NCI-H187 treated with DMSO at 0.1 percent for 48 hours (cell line): Measurements from ENCODE around the gene FAM107B.
A peak's percentile ranks its signal among the peaks of the same experiment; 100 is the strongest.
"Not testable (repeated sequence)": the region's sequence is repeated elsewhere in the genome, so short reads cannot be mapped to it uniquely, and the experiment has no call there.

Source experiments
- DNase-seq: peaks from one replicate; lab custom pipeline; 2025; lab: John Stamatoyannopoulos, UW

Gene FAM107B

GRCh38 chr10:14664345-14664744 is 110.4 kb downstream of the FAM107B start:
- DNase-seq: no peak

DNA sequence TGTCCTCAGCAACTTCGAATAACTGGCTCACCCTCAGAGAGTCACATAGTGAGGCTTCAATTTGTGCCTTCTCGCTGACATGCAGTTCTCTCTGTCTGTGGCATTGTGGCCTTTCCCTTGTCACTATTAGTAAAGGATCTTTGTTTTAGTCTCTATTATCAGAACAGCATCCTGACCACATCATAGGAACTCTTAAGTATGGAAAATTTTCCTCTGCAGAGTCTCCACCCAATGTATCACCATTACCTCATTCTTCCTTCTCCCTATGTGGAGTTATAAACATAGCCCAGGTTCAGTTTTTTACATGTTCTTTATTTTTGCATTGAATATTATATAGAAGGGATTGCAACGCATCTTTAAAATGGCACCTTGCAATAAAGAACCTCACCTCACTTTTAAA is 112.9 kb downstream of the FAM107B start:
- no peak for DNase-seq

DNA sequence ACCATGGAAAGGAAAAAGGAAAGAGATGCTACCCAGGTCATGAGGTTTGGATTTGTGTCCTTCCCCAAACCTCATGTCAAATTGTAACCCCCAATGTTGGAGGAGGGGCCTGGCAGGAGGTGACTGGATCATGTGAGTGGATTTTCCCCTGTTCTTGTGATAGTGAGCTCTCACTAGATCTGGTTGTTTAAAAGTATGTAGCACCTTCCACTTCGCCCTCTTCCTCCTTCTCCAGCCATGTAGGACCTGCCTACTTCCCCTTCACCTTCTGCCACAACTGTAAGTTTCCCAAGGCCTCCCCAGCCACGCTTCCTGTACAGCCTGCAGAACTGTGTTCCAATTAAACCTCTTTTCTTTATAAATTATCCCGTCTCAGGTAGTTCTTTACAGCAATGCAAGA is 113.9 kb downstream of the FAM107B start:
- DNase-seq: no peak

- no peak for DNase-seq
Observed at GRCh38 chr10:14659626-14660196, 115.0 kb downstream of the FAM107B start.

DNA sequence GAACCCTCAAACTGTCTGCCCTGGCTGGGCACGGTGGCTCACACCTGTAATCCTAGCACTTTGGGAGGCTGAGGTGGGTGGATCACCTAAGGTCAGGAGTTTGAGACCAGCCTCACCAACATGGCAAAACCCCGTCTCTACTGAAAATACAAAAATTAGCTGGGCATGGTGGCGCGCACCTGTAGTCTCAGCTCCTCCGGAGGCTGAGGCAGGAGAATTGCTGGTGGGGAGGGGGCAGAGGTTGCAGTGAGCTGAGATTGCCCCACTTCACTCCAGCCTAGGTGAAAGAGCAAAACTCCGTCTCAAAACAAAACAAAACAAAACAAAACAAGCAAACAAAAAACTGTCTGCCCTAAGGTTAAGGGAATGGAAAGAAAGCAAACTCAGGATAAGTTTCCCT is 115.6 kb downstream of the FAM107B start:
- not testable (repeated sequence) for DNase-seq

DNA sequence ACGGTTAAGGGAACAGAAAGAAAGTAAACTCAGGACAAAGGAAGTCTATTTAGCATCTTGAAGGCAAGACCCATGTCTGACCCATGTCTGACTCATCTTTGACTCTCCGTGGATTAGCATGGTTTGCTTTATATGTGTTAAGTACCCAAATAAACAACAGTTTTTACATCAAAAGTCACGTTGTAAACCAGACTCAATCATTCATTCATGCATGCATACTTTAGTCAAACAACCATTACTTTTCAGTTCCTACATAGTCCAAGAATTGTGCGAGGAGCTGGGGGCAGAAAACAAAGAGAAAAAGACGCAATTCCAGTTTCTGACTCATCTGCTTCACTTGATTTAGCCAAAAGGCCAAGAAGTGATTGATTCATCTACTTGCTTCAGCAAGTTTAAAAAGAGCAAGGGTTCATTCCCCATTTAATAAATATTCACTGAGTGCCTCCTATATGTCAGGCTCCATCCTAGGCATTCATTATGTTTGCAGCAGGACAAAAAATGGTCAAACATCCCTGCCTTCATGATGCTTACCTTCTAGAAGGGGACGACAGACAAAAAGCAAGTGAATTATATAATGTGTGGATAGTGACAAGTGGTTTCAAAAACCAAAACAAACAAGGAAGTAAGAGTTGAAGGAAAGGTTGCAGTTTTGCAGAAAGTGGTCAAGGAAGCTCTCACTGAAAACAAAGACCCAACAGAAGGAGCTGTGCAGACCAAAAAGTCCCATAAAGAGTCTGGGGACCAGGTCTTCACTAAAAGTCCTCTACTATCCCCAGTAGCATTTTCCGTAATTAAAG is 116.2 kb downstream of the FAM107B start:
- no peak for DNase-seq

- DNase-seq: no peak
Observed at GRCh38 chr10:14656052-14656730, 118.5 kb downstream of the FAM107B start.

DNA sequence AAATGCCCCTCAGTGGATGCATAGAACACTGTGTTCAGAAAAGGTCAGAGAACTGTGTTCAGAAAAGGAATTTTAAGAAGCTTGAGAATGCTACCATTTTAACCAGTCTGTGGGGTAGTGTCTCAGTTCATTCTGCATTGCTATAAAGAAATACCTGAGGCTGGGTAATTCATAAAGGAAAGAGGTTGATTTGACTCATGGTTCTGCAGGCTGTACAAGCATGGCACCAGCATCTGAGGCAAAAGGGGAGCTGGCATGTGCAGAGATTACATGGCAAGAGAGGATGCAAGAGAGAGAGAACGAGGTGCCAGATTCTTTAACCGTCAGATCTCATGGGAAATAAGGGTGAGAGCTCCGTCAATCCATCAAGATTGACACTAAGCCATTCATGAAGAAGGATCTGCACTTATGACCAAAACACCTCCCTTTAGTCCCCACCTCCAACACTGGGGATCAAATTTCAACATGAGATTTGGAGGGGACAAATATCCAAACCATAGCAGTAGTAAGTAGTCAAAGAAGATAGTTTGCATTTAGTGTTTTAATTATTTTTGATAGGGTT is 119.8 kb downstream of the FAM107B start:
- DNase-seq: no peak

DNA sequence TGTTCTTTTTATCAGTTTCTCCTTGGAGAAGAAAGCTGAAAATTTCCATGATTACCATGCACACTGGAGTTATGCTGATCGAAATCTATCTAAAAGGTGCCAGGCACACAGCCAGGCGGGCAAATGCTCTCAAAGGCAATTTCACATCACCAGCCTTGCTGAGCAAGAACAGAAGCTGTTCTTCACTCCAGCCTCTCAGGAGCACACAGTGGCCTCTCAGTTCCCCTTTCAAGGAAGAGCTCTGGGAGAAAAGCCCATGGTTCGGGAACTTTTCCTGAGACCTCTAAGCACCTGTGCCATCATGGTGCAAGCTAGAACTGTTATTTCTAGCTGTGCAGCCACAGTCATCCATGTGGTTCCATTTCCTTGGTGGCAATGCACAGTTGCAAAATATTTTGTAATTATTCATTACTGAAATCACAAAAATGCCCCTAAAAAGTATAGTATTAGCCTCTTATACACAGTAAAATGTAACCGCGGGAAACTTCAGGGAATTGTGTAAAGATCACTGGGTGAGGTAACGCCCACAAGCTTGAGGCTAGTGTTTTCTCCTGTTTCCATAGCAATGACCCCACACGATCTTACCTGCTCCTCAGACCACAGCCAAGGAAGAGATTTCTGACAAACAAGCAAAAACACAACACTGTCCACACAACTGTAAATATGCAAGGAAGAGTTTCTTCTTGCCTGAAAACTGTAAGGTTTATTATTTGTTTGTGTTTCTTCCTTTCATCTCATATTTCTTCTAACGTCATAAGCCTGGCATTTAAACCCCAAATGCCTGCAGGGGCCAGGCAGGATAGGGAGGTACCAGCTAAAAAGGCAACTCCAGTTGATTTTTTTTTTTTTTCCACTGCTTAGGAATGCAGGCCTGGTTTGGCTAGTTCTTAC is 121.2 kb downstream of the FAM107B start:
- no peak for DNase-seq

GRCh38 chr10:14652816-14653215 is 121.9 kb downstream of the FAM107B start:
- no peak for DNase-seq

GRCh38 chr10:14652067-14652466 is 122.6 kb downstream of the FAM107B start:
- no peak for DNase-seq

DNA sequence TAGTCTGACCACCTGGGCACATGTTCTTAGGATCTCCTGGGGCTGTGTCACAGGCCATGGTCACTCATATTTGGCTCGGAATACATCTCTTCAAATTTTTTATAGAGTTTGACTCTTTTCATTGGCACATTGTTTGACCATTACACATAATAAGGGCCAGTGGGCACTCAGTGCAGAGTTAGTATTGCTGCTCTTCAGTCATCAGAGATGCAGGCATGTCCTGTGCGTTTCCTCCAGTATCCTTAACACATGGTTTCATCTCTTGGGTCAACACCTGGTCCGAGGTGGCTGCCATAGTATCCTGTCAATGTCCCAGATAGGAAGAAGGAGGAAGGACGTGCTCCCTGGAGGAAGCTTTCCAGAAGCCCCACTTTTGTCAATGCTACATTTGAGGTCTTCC is 125.0 kb downstream of the FAM107B start:
- no peak for DNase-seq

DNA sequence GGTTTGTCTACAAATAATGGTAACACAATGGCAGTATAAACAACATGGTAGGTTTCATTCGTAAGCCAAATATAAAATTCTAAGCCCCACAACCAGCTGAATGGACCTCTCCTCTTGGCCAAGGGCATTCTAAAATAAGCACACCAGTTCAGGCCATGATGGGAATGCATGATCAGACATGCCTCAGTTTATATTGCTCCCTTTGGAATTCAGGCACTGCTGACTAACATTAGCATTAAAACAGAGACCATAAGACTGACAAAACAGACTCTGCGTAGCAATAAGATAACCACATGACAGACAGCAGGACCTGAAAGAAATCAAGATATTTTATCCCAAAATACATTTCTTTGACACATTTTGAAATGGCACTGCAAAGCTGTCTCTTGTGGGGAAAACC is 125.8 kb downstream of the FAM107B start:
- no peak for DNase-seq

DNA sequence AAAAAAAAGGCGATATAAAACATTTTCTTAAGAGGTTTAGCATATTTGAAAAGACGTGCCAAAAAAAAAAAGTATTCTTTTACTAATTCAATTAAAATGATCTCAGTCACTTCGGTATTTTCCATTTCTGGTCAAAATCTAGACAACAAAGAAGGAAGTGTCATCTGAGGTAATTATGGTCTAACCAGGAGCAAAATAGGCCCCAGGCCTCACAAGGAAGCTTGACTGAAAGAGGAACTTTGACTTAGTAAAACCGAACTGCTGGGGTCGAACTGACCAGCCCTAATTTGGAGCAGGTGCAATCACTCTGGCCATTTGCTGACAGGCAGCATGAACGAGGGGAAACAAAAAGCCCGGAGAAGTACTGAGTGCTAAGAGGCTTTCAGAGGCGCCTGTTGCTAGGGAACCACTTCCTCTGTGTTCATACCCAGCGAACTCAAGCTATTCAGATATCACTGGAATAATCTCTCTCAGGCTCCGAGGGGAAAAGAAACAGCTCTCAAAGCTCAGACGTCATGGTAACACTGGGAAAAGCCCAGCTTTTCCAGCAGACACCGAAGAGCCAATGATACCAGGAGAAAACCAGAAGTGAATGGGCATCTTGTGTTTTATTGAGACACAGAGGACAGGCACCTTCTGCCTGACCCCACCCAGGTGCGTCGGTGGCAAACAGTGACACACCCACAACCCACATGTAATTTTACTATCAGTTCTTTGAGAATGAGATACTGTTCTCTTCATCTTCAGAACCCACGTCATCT is 126.5 kb downstream of the FAM107B start:
- DNase-seq: peak; percentile 85

DNA sequence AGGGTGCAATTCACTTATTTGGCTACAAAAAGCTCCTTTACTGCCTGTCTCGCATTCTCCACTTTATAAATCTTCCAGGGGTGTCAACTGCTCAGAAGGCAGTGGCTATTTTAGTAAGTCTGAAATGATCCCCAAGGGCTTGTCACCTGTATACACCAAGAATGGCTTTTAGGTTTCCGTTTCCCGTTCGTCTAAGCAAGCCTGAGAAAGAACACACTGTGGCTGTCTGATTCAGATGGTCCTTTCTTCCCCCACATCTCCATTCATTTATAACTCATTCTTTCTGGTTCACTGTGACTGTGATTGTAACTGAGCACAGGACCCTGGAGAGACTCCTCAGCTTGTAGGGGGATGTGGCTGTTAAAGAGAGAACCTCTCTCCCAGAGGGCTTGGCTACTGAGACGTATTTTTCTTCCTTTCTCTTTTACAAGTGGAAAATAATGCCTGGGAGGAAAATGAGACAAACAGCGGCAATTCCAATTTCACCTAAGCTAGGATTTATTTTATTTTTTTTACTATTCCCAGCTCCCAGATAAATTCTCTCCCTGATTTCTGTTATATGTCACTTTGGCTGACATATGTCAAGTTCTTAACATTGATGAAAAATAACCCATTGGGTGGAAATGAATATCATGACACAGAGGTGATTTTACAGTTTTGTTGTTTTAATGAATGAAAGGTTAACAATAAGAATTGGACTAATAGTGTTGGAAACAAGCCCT is 129.3 kb downstream of the FAM107B start:
- no peak for DNase-seq

DNA sequence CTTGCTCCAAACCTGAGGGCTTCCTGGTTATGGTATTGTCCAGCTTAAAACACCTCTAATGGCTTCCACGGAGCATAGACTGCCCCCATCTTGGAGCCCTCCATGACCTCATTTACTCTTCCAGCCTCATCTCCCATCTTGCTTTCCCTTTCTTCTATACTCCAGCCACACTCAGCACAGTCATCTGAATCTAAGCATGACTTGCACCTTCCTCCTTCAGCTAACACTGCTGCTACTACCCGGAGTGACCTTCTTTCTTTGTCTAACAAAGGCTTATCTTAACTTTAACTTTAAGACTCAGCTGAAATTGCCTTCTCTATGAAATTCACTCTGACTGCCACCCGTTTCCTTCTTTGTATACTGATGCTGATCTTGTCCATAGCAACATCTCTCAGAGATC is 135.1 kb downstream of the FAM107B start:
- no peak for DNase-seq

- no peak for DNase-seq
Observed at GRCh38 chr10:14635043-14635710, 139.5 kb downstream of the FAM107B start.

- DNase-seq: not testable (repeated sequence)
Observed at GRCh38 chr10:14634572-14634971, 140.1 kb downstream of the FAM107B start.

GRCh38 chr10:14625765-14626525 is 148.8 kb downstream of the FAM107B start:
- no peak for DNase-seq
